Liver (tissue), 3 donors: ENCODE results near the gene LRGUK.

Source experiments
- GABPA ChIP-seq, 2 donors: IDR thresholded peaks in 1 of 2; conservative IDR thresholded peaks in 1 of 2; 2 replicates each; pipeline ENCODE4 v1.6.1; 2016; ENCODE audit warnings: antibody characterized with exemption in 2 of 2, mild to moderate bottlenecking in 1 of 2, moderate library complexity in 1 of 2
- TAF1 ChIP-seq: conservative IDR thresholded peaks from 2 replicates; pipeline ENCODE4 v1.6.1; 2016; ENCODE audit warnings: antibody characterized with exemption, mild to moderate bottlenecking
- TF ChIP-seq, protein P1 (sequence below): fragments of 150-350 bp; IDR thresholded peaks from 2 replicates; pipeline ENCODE4 v1.5.1; 2017; ENCODE audit warnings: improper control_type of control experiment, low read depth, low read length; ENCODE audit not compliant: missing input control
- TF ChIP-seq, protein P2 (sequence below): IDR thresholded peaks from 2 replicates; pipeline ENCODE4 v1.6.1; 2016; ENCODE audit warnings: antibody characterized with exemption
- donor health status: healthy.
- donor health status: healthy.

DNA sequence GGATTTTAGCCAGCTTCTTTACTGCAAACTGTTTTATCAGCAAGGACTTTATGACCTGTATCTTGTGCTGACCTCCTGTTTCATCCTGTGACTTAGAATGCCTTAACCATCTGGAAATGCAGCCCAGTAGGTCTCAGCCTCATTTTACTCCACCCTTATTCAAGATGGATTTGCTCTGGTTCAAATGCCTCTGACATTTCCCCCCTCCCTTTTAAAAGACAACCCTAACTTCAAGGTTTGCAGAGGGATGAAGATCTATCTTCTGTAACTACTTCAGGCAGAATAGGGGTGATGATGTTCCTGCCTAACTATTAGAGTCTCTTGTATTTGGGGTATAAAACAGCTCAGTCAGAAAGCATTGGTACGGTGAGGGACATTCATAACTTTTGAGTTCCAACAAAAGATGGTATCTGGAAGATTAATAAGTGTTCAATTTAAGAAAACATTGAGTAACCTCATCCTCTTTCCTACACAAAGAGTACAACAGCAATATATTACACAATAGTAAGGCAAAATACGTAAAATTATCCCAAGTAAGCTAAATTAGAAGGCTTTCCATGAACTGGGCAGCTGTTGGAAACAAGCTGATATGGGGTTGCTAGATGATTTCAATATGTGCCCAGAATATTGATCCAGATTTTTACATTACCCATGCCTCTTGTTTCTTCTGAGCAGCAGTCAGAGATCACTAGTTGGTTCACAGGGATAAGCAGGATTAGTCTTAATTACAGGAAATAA is 40.0 kb upstream of the LRGUK start:
- TF ChIP-seq, protein P1, sequence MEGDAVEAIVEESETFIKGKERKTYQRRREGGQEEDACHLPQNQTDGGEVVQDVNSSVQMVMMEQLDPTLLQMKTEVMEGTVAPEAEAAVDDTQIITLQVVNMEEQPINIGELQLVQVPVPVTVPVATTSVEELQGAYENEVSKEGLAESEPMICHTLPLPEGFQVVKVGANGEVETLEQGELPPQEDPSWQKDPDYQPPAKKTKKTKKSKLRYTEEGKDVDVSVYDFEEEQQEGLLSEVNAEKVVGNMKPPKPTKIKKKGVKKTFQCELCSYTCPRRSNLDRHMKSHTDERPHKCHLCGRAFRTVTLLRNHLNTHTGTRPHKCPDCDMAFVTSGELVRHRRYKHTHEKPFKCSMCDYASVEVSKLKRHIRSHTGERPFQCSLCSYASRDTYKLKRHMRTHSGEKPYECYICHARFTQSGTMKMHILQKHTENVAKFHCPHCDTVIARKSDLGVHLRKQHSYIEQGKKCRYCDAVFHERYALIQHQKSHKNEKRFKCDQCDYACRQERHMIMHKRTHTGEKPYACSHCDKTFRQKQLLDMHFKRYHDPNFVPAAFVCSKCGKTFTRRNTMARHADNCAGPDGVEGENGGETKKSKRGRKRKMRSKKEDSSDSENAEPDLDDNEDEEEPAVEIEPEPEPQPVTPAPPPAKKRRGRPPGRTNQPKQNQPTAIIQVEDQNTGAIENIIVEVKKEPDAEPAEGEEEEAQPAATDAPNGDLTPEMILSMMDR = no peak
- TF ChIP-seq GABPA (IDR thresholded peaks at IDR 0.05 in 1 of 2, conservative IDR thresholded peaks at IDR 0.05 in 1 of 2) = no peak
- no peak for TF ChIP-seq TAF1
- TF ChIP-seq, protein P2, sequence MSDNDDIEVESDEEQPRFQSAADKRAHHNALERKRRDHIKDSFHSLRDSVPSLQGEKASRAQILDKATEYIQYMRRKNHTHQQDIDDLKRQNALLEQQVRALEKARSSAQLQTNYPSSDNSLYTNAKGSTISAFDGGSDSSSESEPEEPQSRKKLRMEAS = no peak
